ENCODE results near the gene EFCAB6. TPM values are rescaled to one million over a fixed set of nuclear protein-coding genes. Genes with fewer than 3 reads are reported as not detected.
A peak's percentile ranks its signal among the peaks of the same experiment; 100 is the strongest.

Gene EFCAB6
- total RNA-seq, 6 donors from 2014 or later, result 2.4 to 94.3 (median 6.6) TPM

DNA sequence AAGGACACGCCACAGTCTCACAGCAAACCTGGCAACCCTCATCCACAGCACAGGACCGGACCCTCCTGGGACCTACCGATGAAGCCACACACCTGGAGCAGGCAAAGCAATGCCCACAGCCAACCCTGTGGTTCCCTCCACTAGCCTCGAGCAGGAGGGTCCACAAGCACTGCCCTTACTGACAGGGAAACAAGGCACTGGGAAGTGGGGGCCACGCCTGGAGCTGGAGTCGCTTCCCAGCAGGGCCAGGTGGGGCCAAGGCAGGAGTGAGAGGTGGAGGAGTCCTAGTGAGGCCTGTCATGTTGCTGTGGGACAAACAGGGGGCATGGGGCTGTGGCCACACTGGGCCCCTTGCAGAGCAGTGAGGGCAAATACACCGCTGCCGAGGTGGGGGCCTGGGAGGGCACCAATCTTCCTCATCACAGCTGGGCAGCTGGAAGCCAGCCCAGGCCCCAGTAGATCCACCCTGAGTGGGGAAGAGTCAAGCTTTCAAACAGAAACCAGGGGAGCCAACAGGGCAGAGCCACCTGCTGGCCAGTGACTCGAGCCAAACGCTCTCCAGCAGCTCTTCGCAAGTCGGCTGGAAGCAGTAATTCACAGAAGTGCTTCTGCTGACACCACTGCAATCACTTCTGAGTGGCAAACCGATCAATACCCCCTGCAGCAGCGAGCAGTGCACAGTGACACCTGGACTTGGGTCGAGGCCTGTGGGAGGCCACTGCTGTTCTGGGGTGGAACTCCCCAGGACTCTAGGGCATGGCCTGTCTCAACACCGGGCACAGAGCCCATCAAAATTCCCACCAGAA is 36.5 kb upstream of the EFCAB6 start:
- peak; percentile 5 to 45 for DNase-seq

GRCh38 chr22:43847376-43848289 is 35.5 kb upstream of the EFCAB6 start:
- Histone ChIP-seq H3K9me3 (no peaks in the 10 kb centered on the region), H3K36me3 (no peaks in the 10 kb centered on the region), H3K4me3 (no peak overlapping the region), H3K4me1 (no peaks in the 10 kb centered on the region), H3K27ac (no peak overlapping the region), H3K27me3 (no peaks in the 10 kb centered on the region)
- TF ChIP-seq EP300 (IDR thresholded peaks at IDR 0.05) (no peak), POLR2AphosphoS5 (IDR thresholded peaks at IDR 0.05) (no peak), POLR2A (IDR thresholded peaks at IDR 0.05) (no peak)
- TF ChIP-seq, protein P1, sequence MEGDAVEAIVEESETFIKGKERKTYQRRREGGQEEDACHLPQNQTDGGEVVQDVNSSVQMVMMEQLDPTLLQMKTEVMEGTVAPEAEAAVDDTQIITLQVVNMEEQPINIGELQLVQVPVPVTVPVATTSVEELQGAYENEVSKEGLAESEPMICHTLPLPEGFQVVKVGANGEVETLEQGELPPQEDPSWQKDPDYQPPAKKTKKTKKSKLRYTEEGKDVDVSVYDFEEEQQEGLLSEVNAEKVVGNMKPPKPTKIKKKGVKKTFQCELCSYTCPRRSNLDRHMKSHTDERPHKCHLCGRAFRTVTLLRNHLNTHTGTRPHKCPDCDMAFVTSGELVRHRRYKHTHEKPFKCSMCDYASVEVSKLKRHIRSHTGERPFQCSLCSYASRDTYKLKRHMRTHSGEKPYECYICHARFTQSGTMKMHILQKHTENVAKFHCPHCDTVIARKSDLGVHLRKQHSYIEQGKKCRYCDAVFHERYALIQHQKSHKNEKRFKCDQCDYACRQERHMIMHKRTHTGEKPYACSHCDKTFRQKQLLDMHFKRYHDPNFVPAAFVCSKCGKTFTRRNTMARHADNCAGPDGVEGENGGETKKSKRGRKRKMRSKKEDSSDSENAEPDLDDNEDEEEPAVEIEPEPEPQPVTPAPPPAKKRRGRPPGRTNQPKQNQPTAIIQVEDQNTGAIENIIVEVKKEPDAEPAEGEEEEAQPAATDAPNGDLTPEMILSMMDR (IDR thresholded peaks at IDR 0.05), result no peak
- peak in 1 of 2 donors; percentile 40 for DNase-seq
- ATAC-seq (ENCODE audit: low FRiP score in 2 of 2), result no peak
- WGBS, 2 donors, result 79 to 80% methylated on average over 11 to 14 of the region's 14 CpGs

More for the DNA sequence above, 36.5 kb upstream of the EFCAB6 start:
- Histone ChIP-seq H3K9me3 (no peaks in the 10 kb centered on the region), H3K4me1 (no peaks in the 10 kb centered on the region), H3K4me3 (no peak overlapping the region), H3K27ac (no peak overlapping the region), H3K36me3 (no peaks in the 10 kb centered on the region), H3K27me3 (no peaks in the 10 kb centered on the region)
- no peak for ATAC-seq (ENCODE audit: low FRiP score in 2 of 2)
- 51 to 60% methylated on average over 1 to 14 of the region's 16 CpGs for WGBS, 2 donors
- TF ChIP-seq, protein P1 (IDR thresholded peaks at IDR 0.05), result no peak
- no peak for TF ChIP-seq EP300 (IDR thresholded peaks at IDR 0.05)
- TF ChIP-seq POLR2AphosphoS5 (IDR thresholded peaks at IDR 0.05), result no peak
- TF ChIP-seq POLR2A (IDR thresholded peaks at IDR 0.05), result no peak

DNA sequence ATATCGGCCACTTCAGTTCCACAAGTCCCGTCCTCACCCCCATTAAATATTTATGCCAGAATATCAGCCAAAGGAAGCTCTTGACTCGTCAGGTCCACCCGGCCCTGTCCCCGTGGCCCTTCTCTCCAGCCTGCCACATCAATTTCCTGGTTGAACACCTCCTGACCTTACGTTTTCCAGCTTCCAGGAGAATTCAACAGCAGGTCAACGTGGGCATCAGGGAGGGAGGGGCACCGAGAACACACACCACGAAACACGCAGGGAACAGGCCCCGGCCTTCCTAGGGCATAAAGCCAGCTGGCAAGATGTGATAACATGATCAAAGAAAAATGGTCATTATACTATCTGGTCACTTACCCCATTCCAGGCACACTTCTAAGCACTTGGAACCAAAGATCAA is 34.9 kb upstream of the EFCAB6 start:
- no peaks in the 10 kb centered on the region for H3K27me3 ChIP-seq
- TF ChIP-seq EP300 (IDR thresholded peaks at IDR 0.05) (no peak), POLR2A (IDR thresholded peaks at IDR 0.05) (no peak), POLR2AphosphoS5 (IDR thresholded peaks at IDR 0.05) (no peak)
- TF ChIP-seq, protein P1 (IDR thresholded peaks at IDR 0.05), result no peak
- H3K36me3 ChIP-seq, result no peaks in the 10 kb centered on the region
- no peaks in the 10 kb centered on the region for H3K9me3 ChIP-seq
- H3K27ac ChIP-seq, result no peak overlapping the region
- 63 to 69% methylated on average over 10 to 11 of the region's 11 CpGs for WGBS, 2 donors
- ATAC-seq (ENCODE audit: low FRiP score in 2 of 2) (no peak), DNase-seq (no peak)
- H3K4me3 ChIP-seq, result no peak overlapping the region
- no peaks in the 10 kb centered on the region for H3K4me1 ChIP-seq

DNA sequence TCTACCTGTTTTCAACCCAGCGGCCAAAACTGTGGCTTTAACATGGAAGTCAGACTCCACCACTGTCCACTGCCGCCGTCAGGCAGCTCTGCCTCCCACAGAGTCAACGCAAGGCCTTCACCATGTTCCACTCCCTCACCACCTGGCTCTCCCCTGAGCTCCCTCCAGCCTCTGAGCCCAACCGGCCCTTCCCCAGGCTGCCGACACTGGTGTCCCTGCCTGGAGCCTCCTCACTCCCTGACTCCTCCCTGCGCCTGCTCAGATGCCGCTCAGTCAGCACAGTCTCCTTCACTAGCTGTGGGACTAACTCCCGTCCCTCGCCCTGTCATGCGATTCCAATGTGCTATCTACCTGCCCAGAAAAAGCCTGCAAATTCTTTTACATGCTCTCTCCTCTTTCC is 33.9 kb upstream of the EFCAB6 start:
- Histone ChIP-seq H3K4me3 (no peak overlapping the region), H3K9me3 (no peaks in the 10 kb centered on the region), H3K27ac (no peak overlapping the region), H3K36me3 (no peaks in the 10 kb centered on the region), H3K27me3 (no peaks in the 10 kb centered on the region), H3K4me1 (no peaks in the 10 kb centered on the region)
- 83 to 84% methylated on average over 11 of the region's 11 CpGs for WGBS, 2 donors
- no peak for TF ChIP-seq POLR2AphosphoS5 (IDR thresholded peaks at IDR 0.05)
- TF ChIP-seq, protein P1 (IDR thresholded peaks at IDR 0.05), result no peak
- TF ChIP-seq POLR2A (IDR thresholded peaks at IDR 0.05), result no peak
- ATAC-seq (ENCODE audit: low FRiP score in 2 of 2) (no peak), DNase-seq (peak in 1 of 2 donors; percentile 52)
